DND-41 (cell line): ENCODE measurements around the gene ABCD3.

Experiments used
- ATAC-seq: fragments of 200-7000 bp; cut with Tn5 transposase; 3 replicates; pipeline ENCODE4 v1.9.1; 2021; ENCODE audit warnings: low read depth; ENCODE audit not compliant: insufficient read depth
- DNase-seq: peaks from one replicate; pipeline ENCODE4 v3.0.0-alpha.2; 2020
- H2AFZ ChIP-seq: 2 replicates; pipeline ENCODE4 v1.6.0; 2012; ENCODE audit warnings: low read depth, low read length
- H3K27ac ChIP-seq: 2 replicates; pipeline ENCODE4 v1.5.1; 2012; ENCODE audit warnings: low read length, inconsistent platforms
- H3K27me3 ChIP-seq: fragments of 200-600 bp; sonication (generic); 2 replicates; pipeline ENCODE4 v1.6.0; 2012; ENCODE audit warnings: low read length, mild to moderate bottlenecking, inconsistent platforms; ENCODE audit not compliant: insufficient read depth, poor library complexity
- H3K36me3 ChIP-seq: 2 replicates; pipeline ENCODE4 v1.5.1; 2012; ENCODE audit warnings: low read length, inconsistent platforms; ENCODE audit not compliant: insufficient read depth
- H3K4me1 ChIP-seq: 2 replicates; pipeline ENCODE4 v1.5.1; 2012; ENCODE audit warnings: mild to moderate bottlenecking, low read length; ENCODE audit not compliant: insufficient read depth
- H3K4me2 ChIP-seq: 2 replicates; pipeline ENCODE4 v1.6.0; 2012; ENCODE audit warnings: mild to moderate bottlenecking, moderate library complexity, low read length, inconsistent platforms; ENCODE audit not compliant: insufficient read depth
- H3K4me3 ChIP-seq, 2 experiments: fragments of 200-600 bp in 1 of 2; shearing (Covaris generic) in 1 of 2; 2 replicates each; pipeline ENCODE4 v1.5.1; 2012 to 2016; ENCODE audit warnings: inconsistent platforms in 2 of 2, low read length in 2 of 2, mild to moderate bottlenecking in 2 of 2, low read depth in 1 of 2, moderate library complexity in 1 of 2
- H3K79me2 ChIP-seq: 2 replicates; pipeline ENCODE4 v1.6.0; 2012; ENCODE audit warnings: low read length, inconsistent platforms; ENCODE audit not compliant: insufficient read depth
- H3K9ac ChIP-seq: 2 replicates; pipeline ENCODE4 v1.6.0; 2012; ENCODE audit warnings: low read depth, mild to moderate bottlenecking, inconsistent platforms, low read length, moderate library complexity
- H3K9me3 ChIP-seq: 2 replicates; pipeline ENCODE4 v1.5.1; 2012; ENCODE audit warnings: low read length, moderate library complexity, mild to moderate bottlenecking, inconsistent platforms; ENCODE audit not compliant: insufficient read depth, severe bottlenecking
- H4K20me1 ChIP-seq: 2 replicates; pipeline ENCODE4 v1.6.0; 2012; ENCODE audit warnings: low read length; ENCODE audit not compliant: insufficient read depth
- EZH2 ChIP-seq: IDR thresholded peaks from 3 replicates; pipeline ENCODE4 v1.6.1; 2012; ENCODE audit warnings: borderline replicate concordance, low read depth, mild to moderate bottlenecking, moderate library complexity, low read length, inconsistent platforms; ENCODE audit not compliant: severe bottlenecking
- TF ChIP-seq, protein P1 (sequence below): IDR thresholded peaks from 2 replicates; pipeline ENCODE4 v1.5.1; 2012; ENCODE audit warnings: borderline replicate concordance, low read length, moderate library complexity, mild to moderate bottlenecking; ENCODE audit not compliant: poor library complexity, severe bottlenecking; ENCODE audit errors: extremely low read depth

The ABCD3 gene

DNA sequence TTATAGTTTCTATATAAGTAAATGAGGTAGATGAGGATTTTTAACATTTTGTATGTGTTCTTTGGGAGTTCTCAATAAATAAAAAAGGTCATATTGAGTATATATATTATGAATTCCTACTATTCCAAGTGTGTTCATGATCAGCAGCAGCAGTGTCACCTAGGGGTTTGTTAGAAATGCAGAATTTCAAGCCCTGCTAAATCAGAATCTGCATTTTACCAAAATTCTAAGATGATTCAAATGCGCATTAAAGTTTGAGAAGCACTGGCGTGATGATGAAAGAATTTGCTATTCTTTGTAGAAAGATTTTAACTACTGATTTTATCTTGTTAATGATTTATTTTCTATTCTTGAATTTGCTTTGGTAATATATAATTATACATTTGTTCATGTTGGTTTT lies 94.6 kb downstream of the ABCD3 start:
- Histone ChIP-seq H3K4me3 (no peak overlapping the region), H3K36me3 (peaks cover 20% of the 10 kb centered on the region; the same call in 1 of the 2 replicates), H3K4me1 (no peaks in the 10 kb centered on the region), H3K27me3 (no peaks in the 10 kb centered on the region), H2AFZ (no peak overlapping the region), H3K9ac (no peak overlapping the region), H3K9me3 (no peaks in the 10 kb centered on the region), H3K4me2 (no peak overlapping the region), H4K20me1 (no peaks in the 10 kb centered on the region), H3K27ac (no peak overlapping the region), H3K79me2 (no peaks in the 10 kb centered on the region)
- no peak for TF ChIP-seq EZH2
- TF ChIP-seq, protein P1, sequence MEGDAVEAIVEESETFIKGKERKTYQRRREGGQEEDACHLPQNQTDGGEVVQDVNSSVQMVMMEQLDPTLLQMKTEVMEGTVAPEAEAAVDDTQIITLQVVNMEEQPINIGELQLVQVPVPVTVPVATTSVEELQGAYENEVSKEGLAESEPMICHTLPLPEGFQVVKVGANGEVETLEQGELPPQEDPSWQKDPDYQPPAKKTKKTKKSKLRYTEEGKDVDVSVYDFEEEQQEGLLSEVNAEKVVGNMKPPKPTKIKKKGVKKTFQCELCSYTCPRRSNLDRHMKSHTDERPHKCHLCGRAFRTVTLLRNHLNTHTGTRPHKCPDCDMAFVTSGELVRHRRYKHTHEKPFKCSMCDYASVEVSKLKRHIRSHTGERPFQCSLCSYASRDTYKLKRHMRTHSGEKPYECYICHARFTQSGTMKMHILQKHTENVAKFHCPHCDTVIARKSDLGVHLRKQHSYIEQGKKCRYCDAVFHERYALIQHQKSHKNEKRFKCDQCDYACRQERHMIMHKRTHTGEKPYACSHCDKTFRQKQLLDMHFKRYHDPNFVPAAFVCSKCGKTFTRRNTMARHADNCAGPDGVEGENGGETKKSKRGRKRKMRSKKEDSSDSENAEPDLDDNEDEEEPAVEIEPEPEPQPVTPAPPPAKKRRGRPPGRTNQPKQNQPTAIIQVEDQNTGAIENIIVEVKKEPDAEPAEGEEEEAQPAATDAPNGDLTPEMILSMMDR: no peak
- DNase-seq (no peak), ATAC-seq (no peak)

DNA sequence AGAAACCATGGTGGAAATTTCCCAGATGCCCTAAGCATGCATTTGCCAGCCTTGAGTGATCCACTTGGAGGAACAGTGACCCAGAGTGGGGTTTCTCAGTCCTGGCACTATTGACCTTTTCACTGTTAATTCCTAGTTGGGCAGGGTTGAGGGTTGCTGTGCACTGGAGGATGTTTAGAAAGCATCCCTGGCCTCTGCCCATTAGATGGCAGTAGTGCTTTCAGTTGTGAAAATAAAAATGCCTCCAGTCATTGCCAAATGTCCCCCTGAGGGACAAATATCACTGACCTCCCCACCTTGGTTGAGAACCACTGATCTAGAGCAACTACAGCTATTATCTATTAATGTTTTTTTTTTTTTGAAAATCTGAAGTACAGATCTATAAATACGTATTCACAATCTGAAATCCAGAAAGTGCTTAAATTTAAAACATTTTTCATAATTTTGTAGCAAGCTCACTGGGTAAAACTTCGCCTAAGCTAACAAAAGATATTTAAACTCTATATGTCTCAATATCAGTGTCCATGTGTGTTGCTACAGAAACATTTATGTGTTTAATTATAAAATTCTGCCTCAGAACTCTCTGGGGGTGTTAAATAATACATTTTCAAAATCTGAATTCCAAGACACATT lies 96.0 kb downstream of the ABCD3 start:
- Histone ChIP-seq H3K4me3 (no peak overlapping the region), H3K9ac (no peak overlapping the region), H3K9me3 (no peaks in the 10 kb centered on the region), H4K20me1 (no peaks in the 10 kb centered on the region), H3K27ac (no peak overlapping the region), H3K4me2 (no peak overlapping the region), H3K36me3 (peaks cover 29% of the 10 kb centered on the region; the same call in 1 of the 2 replicates), H3K27me3 (no peaks in the 10 kb centered on the region), H2AFZ (no peak overlapping the region), H3K79me2 (no peaks in the 10 kb centered on the region), H3K4me1 (no peaks in the 10 kb centered on the region)
- ATAC-seq: peak; percentile 77
- DNase-seq: peak; percentile 32
- TF ChIP-seq, protein P1: peak; percentile 73
- no peak for TF ChIP-seq EZH2

DNA sequence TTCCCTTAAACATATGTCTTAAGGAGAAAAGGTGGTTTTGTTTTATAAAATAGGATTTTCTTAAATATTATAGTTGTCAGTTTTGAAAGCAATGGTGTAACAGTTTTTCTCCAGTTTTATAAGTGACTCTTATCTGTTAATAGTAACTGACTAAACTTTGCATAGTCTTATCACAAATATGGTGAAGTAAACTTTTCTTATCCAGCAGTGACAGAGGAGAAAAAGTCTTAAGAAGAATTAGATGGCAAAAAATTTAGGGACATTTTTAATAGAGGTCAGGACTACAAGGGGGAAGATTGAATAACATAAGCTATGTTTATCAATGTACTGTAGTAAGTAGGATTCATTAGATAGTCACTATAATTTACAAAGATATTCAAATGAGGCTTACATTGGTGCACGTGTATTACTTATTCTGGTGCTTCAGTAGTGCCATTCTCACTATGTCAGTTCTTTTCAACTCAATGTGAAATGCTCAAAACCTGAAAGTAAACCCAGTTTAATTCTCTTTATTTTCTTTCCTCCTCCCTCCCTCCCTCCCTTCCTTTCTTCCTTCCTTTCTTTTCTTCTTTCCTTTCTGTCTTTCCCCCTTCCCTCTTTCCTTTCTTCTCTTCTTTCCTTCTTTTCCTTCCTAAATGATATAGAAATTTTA lies 97.2 kb downstream of the ABCD3 start:
- no peak overlapping the region for H3K4me3 ChIP-seq
- H2AFZ ChIP-seq: no peak overlapping the region
- no peak for DNase-seq
- TF ChIP-seq EZH2: no peak
- TF ChIP-seq, protein P1: no peak
- no peak overlapping the region for H3K9ac ChIP-seq
- no peaks in the 10 kb centered on the region for H3K9me3 ChIP-seq
- no peaks in the 10 kb centered on the region for H4K20me1 ChIP-seq
- H3K27me3 ChIP-seq: no peaks in the 10 kb centered on the region
- no peak overlapping the region for H3K27ac ChIP-seq
- no peaks in the 10 kb centered on the region for H3K4me1 ChIP-seq
- H3K36me3 ChIP-seq: peaks cover 29% of the 10 kb centered on the region; the same call in 1 of the 2 replicates
- H3K79me2 ChIP-seq: no peaks in the 10 kb centered on the region
- no peak for ATAC-seq
- no peak overlapping the region for H3K4me2 ChIP-seq
